Measurements from ENCODE around the gene XKR8. TPM values are rescaled to one million over a fixed set of nuclear protein-coding genes. Genes with fewer than 3 reads are reported as not detected.

The XKR8 gene
- total and polyA plus RNA-seq, 10 donors: 4.2 to 17.4 (median 8.1) TPM

DNA sequence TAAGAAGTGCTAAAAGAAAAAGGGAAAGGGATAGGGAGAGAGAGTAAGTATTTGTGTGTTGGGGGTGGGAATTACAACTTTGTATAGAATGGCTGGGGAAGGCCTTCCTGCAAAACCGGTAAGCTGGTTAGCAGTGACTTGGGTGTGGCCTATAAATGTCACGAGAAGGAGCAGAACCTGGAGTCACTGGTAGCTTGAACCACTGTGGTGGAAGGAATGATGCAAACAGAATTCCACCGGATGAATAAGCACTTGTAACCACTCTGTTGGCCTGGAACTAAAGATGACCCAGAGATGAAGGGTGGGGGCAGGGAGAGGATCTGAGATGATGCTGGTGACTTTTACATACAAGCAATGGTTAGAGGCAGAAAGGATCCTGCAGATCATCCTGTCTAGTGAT lies 8.9 kb downstream of the XKR8 start:
- 66 to 86% (median 81%) methylated on average over 3 of the region's 3 CpGs for WGBS, 5 donors
- intact Hi-C loops (cut with DNase I; ENCODE audit: low total_unique reads): no loop called here

DNA sequence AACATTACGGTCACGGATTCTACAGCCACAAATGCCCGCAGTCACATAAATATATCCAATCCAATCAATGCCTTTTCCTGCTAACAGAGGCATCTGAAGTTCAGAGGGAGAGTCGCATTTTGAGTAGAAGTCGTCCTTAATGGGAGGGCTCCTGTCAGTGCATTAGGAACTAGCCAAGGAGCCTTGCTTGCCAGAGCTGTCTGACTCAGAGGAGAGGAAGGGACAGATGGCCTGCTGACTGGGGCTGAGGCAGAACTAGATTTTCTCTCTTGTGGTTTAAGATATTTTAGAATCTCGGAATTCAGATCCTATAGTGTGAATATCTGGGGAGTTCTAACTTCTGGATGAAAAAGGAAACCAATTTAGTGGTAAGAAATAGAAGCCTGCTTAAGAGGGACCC lies 10.6 kb downstream of the XKR8 start:
- H3K27ac ChIP-seq: no peak overlapping the region
- intact Hi-C loops (cut with DNase I; ENCODE audit: low total_unique reads): no loop called here
- 89 to 94% (median 90%) methylated on average over 6 of the region's 6 CpGs for WGBS, 5 donors
- H3K9me3 ChIP-seq: no peaks in the 10 kb centered on the region
- peaks cover 0 to 90% (median 40%) of the 10 kb centered on the region in 6 donors for H3K36me3 ChIP-seq
- TF ChIP-seq POLR2A (IDR thresholded peaks at IDR 0.05) (no peak), POLR2AphosphoS5 (IDR thresholded peaks at IDR 0.05) (no peak)
- TF ChIP-seq, protein P1, sequence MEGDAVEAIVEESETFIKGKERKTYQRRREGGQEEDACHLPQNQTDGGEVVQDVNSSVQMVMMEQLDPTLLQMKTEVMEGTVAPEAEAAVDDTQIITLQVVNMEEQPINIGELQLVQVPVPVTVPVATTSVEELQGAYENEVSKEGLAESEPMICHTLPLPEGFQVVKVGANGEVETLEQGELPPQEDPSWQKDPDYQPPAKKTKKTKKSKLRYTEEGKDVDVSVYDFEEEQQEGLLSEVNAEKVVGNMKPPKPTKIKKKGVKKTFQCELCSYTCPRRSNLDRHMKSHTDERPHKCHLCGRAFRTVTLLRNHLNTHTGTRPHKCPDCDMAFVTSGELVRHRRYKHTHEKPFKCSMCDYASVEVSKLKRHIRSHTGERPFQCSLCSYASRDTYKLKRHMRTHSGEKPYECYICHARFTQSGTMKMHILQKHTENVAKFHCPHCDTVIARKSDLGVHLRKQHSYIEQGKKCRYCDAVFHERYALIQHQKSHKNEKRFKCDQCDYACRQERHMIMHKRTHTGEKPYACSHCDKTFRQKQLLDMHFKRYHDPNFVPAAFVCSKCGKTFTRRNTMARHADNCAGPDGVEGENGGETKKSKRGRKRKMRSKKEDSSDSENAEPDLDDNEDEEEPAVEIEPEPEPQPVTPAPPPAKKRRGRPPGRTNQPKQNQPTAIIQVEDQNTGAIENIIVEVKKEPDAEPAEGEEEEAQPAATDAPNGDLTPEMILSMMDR (IDR thresholded peaks at IDR 0.05 in 8 of 11, conservative IDR thresholded peaks at IDR 0.05 in 3 of 11): no peak
- H3K4me3 ChIP-seq: no peak overlapping the region
- H3K27me3 ChIP-seq (replicated peaks in 1 of 7): no peaks in the 10 kb centered on the region
- no peak for DNase-seq
- H3K4me1 ChIP-seq: peaks cover 0 to 9% (median 0%) of the 10 kb centered on the region in 6 donors

More for the DNA sequence above, 8.9 kb downstream of the XKR8 start:
- H3K4me1 ChIP-seq: peaks cover 0 to 9% (median 0%) of the 10 kb centered on the region in 6 donors
- no peak overlapping the region for H3K4me3 ChIP-seq
- no peaks in the 10 kb centered on the region for H3K27me3 ChIP-seq (replicated peaks in 1 of 7)
- no peak for DNase-seq
- H3K27ac ChIP-seq: peak overlapping the region in 1 of 8 donors; percentile 4
- H3K9me3 ChIP-seq: no peaks in the 10 kb centered on the region
- TF ChIP-seq, protein P1 (IDR thresholded peaks at IDR 0.05 in 8 of 11, conservative IDR thresholded peaks at IDR 0.05 in 3 of 11): no peak
- TF ChIP-seq POLR2A (IDR thresholded peaks at IDR 0.05) (no peak), POLR2AphosphoS5 (IDR thresholded peaks at IDR 0.05) (no peak)
- peaks cover 0 to 90% (median 43%) of the 10 kb centered on the region in 6 donors for H3K36me3 ChIP-seq

DNA sequence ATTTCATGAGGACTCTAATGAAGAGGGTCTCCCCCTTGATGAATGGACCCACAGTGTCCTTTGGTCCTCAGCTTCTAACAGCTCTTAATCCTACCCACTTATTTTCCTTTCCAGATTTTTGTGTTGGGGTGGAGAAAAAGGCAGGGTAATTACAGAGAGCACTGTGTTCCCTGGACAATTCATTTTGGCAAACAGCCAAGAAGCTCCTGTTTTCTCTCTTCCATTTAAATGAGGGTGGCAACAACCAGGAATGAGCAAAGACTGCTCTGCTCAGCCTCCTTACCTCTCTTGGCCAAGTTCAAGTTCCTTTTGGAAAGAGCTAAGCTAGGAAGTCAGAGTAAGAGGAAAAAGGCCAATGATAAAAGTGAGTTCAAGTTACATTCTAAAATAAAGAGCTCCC lies 11.9 kb downstream of the XKR8 start:
- no peak overlapping the region for H3K27ac ChIP-seq
- H3K4me3 ChIP-seq: no peak overlapping the region

DNA sequence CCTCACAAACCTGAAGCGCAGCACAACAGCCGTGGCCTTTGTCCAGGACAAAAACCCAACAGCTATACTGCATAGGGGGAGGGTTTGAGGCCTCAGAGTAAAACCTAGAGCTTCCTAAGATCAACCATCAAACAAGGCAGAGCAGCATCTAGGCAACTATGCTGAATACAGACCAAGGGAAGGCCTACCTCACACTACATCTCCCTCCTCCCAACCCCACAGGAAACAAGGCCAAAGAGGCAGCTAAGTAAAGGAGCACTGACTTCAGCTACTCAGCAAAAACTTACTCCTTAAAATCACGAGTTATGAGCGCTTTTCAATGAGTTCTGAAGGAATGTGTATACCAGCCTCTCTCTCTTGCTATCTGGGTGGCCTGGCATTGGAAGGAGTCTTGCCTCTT lies 12.4 kb downstream of the XKR8 start:
- H3K27ac ChIP-seq: no peak overlapping the region

More for the DNA sequence above, 11.9 kb downstream of the XKR8 start:
- Histone ChIP-seq H3K9me3 (no peaks in the 10 kb centered on the region), H3K36me3 (peaks cover 0 to 90% (median 39%) of the 10 kb centered on the region in 6 donors), H3K27me3 (replicated peaks in 1 of 7) (no peaks in the 10 kb centered on the region), H3K4me1 (peaks cover 0 to 9% (median 0%) of the 10 kb centered on the region in 6 donors)
- TF ChIP-seq POLR2AphosphoS5 (IDR thresholded peaks at IDR 0.05): no peak
- TF ChIP-seq, protein P1 (IDR thresholded peaks at IDR 0.05 in 8 of 11, conservative IDR thresholded peaks at IDR 0.05 in 3 of 11): no peak
- no peak for TF ChIP-seq POLR2A (IDR thresholded peaks at IDR 0.05)
- DNase-seq: no peak
- intact Hi-C loops (cut with DNase I; ENCODE audit: low total_unique reads): no loop called here

More for the DNA sequence above, 12.4 kb downstream of the XKR8 start:
- DNase-seq: no peak
- Histone ChIP-seq H3K27me3 (replicated peaks in 1 of 7) (no peaks in the 10 kb centered on the region), H3K4me3 (no peak overlapping the region), H3K4me1 (peaks cover 0 to 9% (median 0%) of the 10 kb centered on the region in 6 donors), H3K9me3 (no peaks in the 10 kb centered on the region), H3K36me3 (peaks cover 0 to 90% (median 36%) of the 10 kb centered on the region in 6 donors)
- TF ChIP-seq, protein P1 (IDR thresholded peaks at IDR 0.05 in 8 of 11, conservative IDR thresholded peaks at IDR 0.05 in 3 of 11): no peak
- TF ChIP-seq POLR2A (IDR thresholded peaks at IDR 0.05): no peak
- TF ChIP-seq POLR2AphosphoS5 (IDR thresholded peaks at IDR 0.05): no peak
- intact Hi-C loops (cut with DNase I; ENCODE audit: low total_unique reads): no loop called here
- 71 to 95% (median 81%) methylated on average over 4 of the region's 4 CpGs for WGBS, 5 donors
